T-cell (primary cell): ENCODE measurements around the gene RBCK1. TPM values are rescaled to one million over a fixed set of nuclear protein-coding genes. Genes with fewer than 3 reads are reported as not detected.

Source experiments
- ATAC-seq, 4 experiments: fragments of 200-7000 bp in 3 of 4; fragments of 150-1000 bp in 1 of 4; cut with Tn5 transposase; replicated peaks in 1 of 4; 1 replicate in 3 of 4; 2 replicates in 1 of 4; pipeline ENCODE4 v1.10.0; 2021; ENCODE audit warnings: moderate library complexity in 3 of 4, mild to moderate bottlenecking in 2 of 4, moderate number of reproducible peaks in 1 of 4
- CTCF ChIA-PET, 2 donors: fragments of 300-600 bp; sonication (Branson Sonifier 250); formaldehyde crosslinking; loops; one replicate each; lab custom pipeline; 2022; ENCODE audit warnings: antibody characterized with exemption in 2 of 2; lab: Charles Lee
- POLR2A ChIA-PET, 2 donors: fragments of 300-600 bp; sonication (Branson Sonifier 250); formaldehyde crosslinking; loops; one replicate each; lab custom pipeline; 2022; ENCODE audit warnings: antibody characterized with exemption in 2 of 2; lab: Charles Lee
- DNase-seq, 35 experiments: peaks; one replicate each; pipeline versions ENCODE4 v3.0.0 to v3.0.0-alpha.2; 2013 to 2023
- H3K27ac ChIP-seq: one replicate; pipeline ENCODE4 v1.5.1; 2013; ENCODE audit warnings: low read length
- H3K27me3 ChIP-seq, 2 experiments: replicated peaks in 1 of 2; 1 replicate in 1 of 2; 2 replicates in 1 of 2; pipeline versions ENCODE4 v1.6.1 to v1.7.0; 2013; ENCODE audit warnings: low read length in 1 of 2, mixed read lengths in 1 of 2; ENCODE audit not compliant: control insufficient read depth in 2 of 2, insufficient read depth in 2 of 2; ENCODE audit errors: extremely low read depth in 1 of 2
- H3K36me3 ChIP-seq, 2 donors: 1 replicate in 1 of 2; 2 replicates in 1 of 2; pipeline versions ENCODE4 v1.6.1 to v1.7.0; 2013; ENCODE audit warnings: low read length in 1 of 2; ENCODE audit not compliant: control insufficient read depth in 2 of 2, insufficient read depth in 1 of 2; ENCODE audit errors: extremely low read depth in 1 of 2
- H3K4me1 ChIP-seq, 2 experiments: 1 replicate in 1 of 2; 2 replicates in 1 of 2; pipeline versions ENCODE4 v1.6.1 to v1.7.0; 2013; ENCODE audit warnings: low read length in 2 of 2, mixed read lengths in 1 of 2; ENCODE audit not compliant: insufficient read depth in 2 of 2, control insufficient read depth in 1 of 2; ENCODE audit errors: extremely low read depth in 1 of 2
- H3K4me3 ChIP-seq, 2 donors: 1 replicate in 1 of 2; 2 replicates in 1 of 2; pipeline versions ENCODE4 v1.5.1 to v1.7.0; 2013; ENCODE audit warnings: mild to moderate bottlenecking in 2 of 2, low read length in 1 of 2, moderate library complexity in 1 of 2; ENCODE audit not compliant: control insufficient read depth in 1 of 2; ENCODE audit errors: extremely low read depth in 1 of 2
- H3K9me3 ChIP-seq: 2 replicates; pipeline ENCODE4 v1.7.0; 2013
- H3K27ac Mint-ChIP-seq, 2 donors: one replicate each; pipeline ENCODE4 v1.8.0; 2020 to 2021; ENCODE audit warnings: mild to moderate bottlenecking in 2 of 2, mixed read lengths in 2 of 2
- H3K27me3 Mint-ChIP-seq, 2 donors: one replicate each; pipeline ENCODE4 v1.8.0; 2021 to 2022; ENCODE audit warnings: mixed read lengths in 2 of 2
- H3K36me3 Mint-ChIP-seq: one replicate; pipeline ENCODE4 v1.8.0; 2021; ENCODE audit warnings: mixed read lengths
- H3K4me1 Mint-ChIP-seq, 3 donors: one replicate each; pipeline ENCODE4 v1.8.0; 2020 to 2022; ENCODE audit warnings: mixed read lengths in 3 of 3, mild to moderate bottlenecking in 1 of 3
- H3K4me3 Mint-ChIP-seq, 3 donors: one replicate each; pipeline ENCODE4 v1.8.0; 2020 to 2022; ENCODE audit warnings: mild to moderate bottlenecking in 3 of 3, mixed read lengths in 3 of 3, moderate library complexity in 3 of 3
- H3K9me3 Mint-ChIP-seq, 3 donors: one replicate each; pipeline ENCODE4 v1.8.0; 2020 to 2022; ENCODE audit warnings: mixed read lengths in 3 of 3
- WGBS: methylation state at CpG from one replicate; pipeline ENCODE4 v1.1.5; 2013; ENCODE audit warnings: missing lambda C conversion rate; ENCODE audit not compliant: insufficient coverage; 5-methylcytosine and 5-hydroxymethylcytosine counted together
- total RNA-seq, 35 experiments: library from RNA in 6 of 35; stranded (reverse) in 6 of 35; fragments of 120-200 nt in 1 of 35; gene quantifications; one replicate each; pipeline versions ENCODE4 v1.2.1 to v1.2.4 and lab custom pipeline; 2013 to 2026

RBCK1 gene
- total RNA-seq, 5 donors from 2014 or later (not counting 1 experiment from before 2014, with no cell fraction given), result 87.0 to 110 (median 105) TPM

DNA sequence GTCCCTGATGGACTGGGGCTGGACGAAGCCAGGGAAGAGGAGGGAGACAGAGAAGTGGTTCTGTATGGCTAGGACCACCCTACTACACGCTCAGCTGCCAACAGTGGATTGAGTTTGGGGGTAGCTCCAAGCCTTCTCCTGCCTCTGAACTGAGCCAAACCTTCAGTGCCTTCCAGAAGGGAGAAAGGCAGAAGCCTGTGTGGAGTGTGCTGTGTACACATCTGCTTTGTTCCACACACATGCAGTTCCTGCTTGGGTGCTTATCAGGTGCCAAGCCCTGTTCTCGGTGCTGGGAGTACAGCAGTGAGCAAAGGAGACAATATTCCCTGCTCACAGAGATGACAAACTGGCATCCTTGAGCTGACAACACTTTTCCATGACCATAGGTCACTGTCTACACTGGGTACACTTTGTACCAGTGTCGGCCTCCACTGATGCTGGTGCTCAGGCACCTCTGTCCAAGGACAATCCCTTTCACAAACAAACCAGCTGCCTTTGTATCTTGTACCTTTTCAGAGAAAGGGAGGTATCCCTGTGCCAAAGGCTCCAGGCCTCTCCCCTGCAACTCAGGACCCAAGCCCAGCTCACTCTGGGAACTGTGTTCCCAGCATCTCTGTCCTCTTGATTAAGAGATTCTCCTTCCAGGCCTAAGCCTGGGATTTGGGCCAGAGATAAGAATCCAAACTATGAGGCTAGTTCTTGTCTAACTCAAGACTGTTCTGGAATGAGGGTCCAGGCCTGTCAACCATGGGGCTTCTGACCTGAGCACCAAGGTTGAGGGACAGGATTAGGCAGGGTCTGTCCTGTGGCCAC, 11.3 kb upstream of the RBCK1 start:
- POLR2A ChIA-PET, result no interaction called here
- Mint-ChIP-seq H3K36me3 (peaks cover 39% of the 10 kb centered on the region), H3K4me3 (no peak overlapping the region), H3K27ac (no peak overlapping the region), H3K4me1 (peaks cover 6 to 7% (median 6%) of the 10 kb centered on the region in 3 donors), H3K9me3 (no peaks in the 10 kb centered on the region), H3K27me3 (no peaks in the 10 kb centered on the region)
- no peak for DNase-seq
- CTCF ChIA-PET, result no interaction called here
- WGBS, result 100% methylated on average over 3 of the region's 4 CpGs
- Histone ChIP-seq H3K9me3 (no peaks in the 10 kb centered on the region), H3K36me3 (peaks cover 3 to 44% of the 10 kb centered on the region in 2 donors), H3K4me1 (peaks cover 0 to 1% of the 10 kb centered on the region in 2 experiments), H3K27ac (no peak overlapping the region), H3K4me3 (no peak overlapping the region), H3K27me3 (no peaks in the 10 kb centered on the region)
- ATAC-seq, result no peak

GRCh38 chr20:397432-398237, 10.5 kb upstream of the RBCK1 start:
- ChIA-PET POLR2A (interaction anchor here in 1 of 2 donors (0.6 kb wide), 1 partner anchor 16 kb away, joined by 9 read pairs; no protein-coding TSS in a partner anchor), CTCF (no interaction called here)
- no peak for DNase-seq
- Mint-ChIP-seq H3K4me3 (no peak overlapping the region), H3K27me3 (no peaks in the 10 kb centered on the region), H3K36me3 (peaks cover 35% of the 10 kb centered on the region), H3K9me3 (no peaks in the 10 kb centered on the region), H3K27ac (no peak overlapping the region), H3K4me1 (peaks cover 9 to 13% (median 12%) of the 10 kb centered on the region in 3 donors)
- H3K36me3 ChIP-seq, result peaks cover 3 to 38% of the 10 kb centered on the region in 2 donors
- H3K9me3 ChIP-seq, result no peaks in the 10 kb centered on the region
- WGBS, result 96% methylated on average over 3 of the region's 6 CpGs
- ATAC-seq, result no peak
- H3K4me3 ChIP-seq, result no peak overlapping the region
- H3K4me1 ChIP-seq, result peaks cover 2 to 9% of the 10 kb centered on the region in 2 experiments
- no peaks in the 10 kb centered on the region for H3K27me3 ChIP-seq
- H3K27ac ChIP-seq, result no peak overlapping the region

GRCh38 chr20:399182-399707, 8.9 kb upstream of the RBCK1 start:
- Histone ChIP-seq H3K36me3 (peaks cover 3 to 31% of the 10 kb centered on the region in 2 donors), H3K27me3 (no peaks in the 10 kb centered on the region), H3K4me3 (no peak overlapping the region), H3K4me1 (peaks cover 2 to 13% of the 10 kb centered on the region in 2 experiments), H3K27ac (no peak overlapping the region), H3K9me3 (no peaks in the 10 kb centered on the region)
- POLR2A ChIA-PET, result no interaction called here
- CTCF ChIA-PET, result no interaction called here
- Mint-ChIP-seq H3K36me3 (peaks cover 24% of the 10 kb centered on the region), H3K4me3 (no peak overlapping the region), H3K27me3 (no peaks in the 10 kb centered on the region), H3K27ac (no peak overlapping the region), H3K4me1 (peaks cover 11 to 19% (median 18%) of the 10 kb centered on the region in 3 donors), H3K9me3 (no peaks in the 10 kb centered on the region)
- WGBS, result 96% methylated on average over 7 of the region's 9 CpGs
- ATAC-seq (no peak), DNase-seq (no peak)

DNA sequence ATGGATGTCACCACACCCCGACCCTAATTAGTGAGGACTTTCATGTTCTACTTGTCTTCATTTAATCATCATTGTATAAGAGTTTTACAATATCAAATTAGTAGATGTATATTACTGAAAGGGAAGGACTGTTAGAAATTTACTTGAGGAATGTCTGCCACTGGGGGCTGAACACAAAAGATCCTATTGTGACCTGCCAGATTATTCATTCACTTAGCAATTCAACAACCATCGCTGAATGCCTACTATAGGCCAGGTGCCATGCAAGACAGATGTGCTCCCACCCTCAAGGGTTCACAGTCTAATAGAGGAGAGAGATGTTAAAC, 8.0 kb upstream of the RBCK1 start:
- peaks cover 19% of the 10 kb centered on the region for H3K36me3 Mint-ChIP-seq
- ChIA-PET CTCF (interaction anchor here in 1 of 2 donors (0.6 kb wide), 1 partner anchor 428 kb away, joined by 4 read pairs; no protein-coding TSS in a partner anchor), POLR2A (interaction anchor here in 1 of 2 donors (0.6 kb wide), 1 partner anchor 135 kb away, joined by 15 read pairs; no protein-coding TSS in a partner anchor)
- H3K4me1 Mint-ChIP-seq, result peaks cover 11 to 19% (median 18%) of the 10 kb centered on the region in 3 donors
- no peak overlapping the region for H3K27ac Mint-ChIP-seq
- Histone ChIP-seq H3K4me1 (peaks cover 2 to 13% of the 10 kb centered on the region in 2 experiments), H3K4me3 (no peak overlapping the region), H3K36me3 (peaks cover 3 to 26% of the 10 kb centered on the region in 2 donors), H3K27ac (no peak overlapping the region), H3K27me3 (no peaks in the 10 kb centered on the region), H3K9me3 (no peaks in the 10 kb centered on the region)
- H3K4me3 Mint-ChIP-seq, result no peak overlapping the region
- no peak for DNase-seq
- no peaks in the 10 kb centered on the region for H3K9me3 Mint-ChIP-seq
- H3K27me3 Mint-ChIP-seq, result no peaks in the 10 kb centered on the region
- ATAC-seq, result no peak
- no CpG with 5 or more reads among the region's 2 CpGs for WGBS

DNA sequence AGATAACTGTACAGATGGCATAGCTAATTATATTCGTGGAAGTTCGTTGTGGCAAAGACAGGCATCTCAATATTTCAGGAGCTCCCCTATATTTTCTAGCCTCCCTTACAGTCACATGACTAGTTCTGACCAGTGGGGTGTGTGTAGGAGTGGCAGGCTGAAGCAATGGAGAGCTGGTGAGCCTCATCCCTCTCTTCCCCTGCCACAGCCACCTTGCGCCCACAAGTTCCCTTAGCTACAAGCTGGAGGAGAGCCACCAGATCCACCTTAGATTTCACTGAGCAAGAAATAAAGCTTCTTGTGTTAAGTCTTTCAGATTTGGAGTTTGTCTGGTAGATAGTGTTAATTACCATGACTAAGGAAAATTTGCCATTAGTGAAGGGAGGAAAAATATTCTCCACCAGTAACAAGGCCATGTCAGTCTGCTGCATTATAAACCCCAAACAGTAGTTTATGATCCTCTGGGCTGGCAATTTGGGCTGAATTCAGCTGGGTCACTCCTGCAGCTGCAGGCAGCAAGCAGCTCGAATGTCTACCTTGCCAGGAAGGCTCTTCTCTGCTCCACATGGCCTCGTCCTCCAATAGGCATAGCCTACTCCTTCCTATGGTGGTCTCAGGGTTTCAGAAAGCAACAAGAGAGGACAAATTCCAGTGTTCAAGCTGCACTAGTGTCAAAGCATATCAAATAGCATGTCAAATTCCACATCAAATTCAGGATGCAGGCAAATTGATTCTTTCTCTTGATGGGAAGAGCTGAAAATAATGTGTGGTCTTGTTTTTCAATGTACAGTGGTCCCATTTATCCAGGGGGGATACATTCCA, 7.4 kb upstream of the RBCK1 start:
- WGBS, result 90% methylated on average over 1 of the region's 5 CpGs
- no peak for DNase-seq
- no peak overlapping the region for H3K4me3 Mint-ChIP-seq
- peaks cover 11 to 19% (median 18%) of the 10 kb centered on the region in 3 donors for H3K4me1 Mint-ChIP-seq
- H3K4me3 ChIP-seq, result no peak overlapping the region
- H3K27me3 Mint-ChIP-seq, result no peaks in the 10 kb centered on the region
- POLR2A ChIA-PET, result interaction anchor here in 1 of 2 donors (0.6 kb wide), 1 partner anchor 134 kb away, joined by 15 read pairs; no protein-coding TSS in a partner anchor
- no peaks in the 10 kb centered on the region for H3K27me3 ChIP-seq
- CTCF ChIA-PET, result interaction anchor here in 1 of 2 donors (0.6 kb wide), 1 partner anchor 427 kb away, joined by 4 read pairs; no protein-coding TSS in a partner anchor
- peaks cover 2 to 13% of the 10 kb centered on the region in 2 experiments for H3K4me1 ChIP-seq
- no peaks in the 10 kb centered on the region for H3K9me3 Mint-ChIP-seq
- no peak for ATAC-seq
- peaks cover 17% of the 10 kb centered on the region for H3K36me3 Mint-ChIP-seq
- peaks cover 3 to 21% of the 10 kb centered on the region in 2 donors for H3K36me3 ChIP-seq
- H3K27ac Mint-ChIP-seq, result no peak overlapping the region
- no peaks in the 10 kb centered on the region for H3K9me3 ChIP-seq
- H3K27ac ChIP-seq, result no peak overlapping the region
